SU-DHL-6 (cell line): Measurements from ENCODE around the gene SLC41A3.

Source experiments
- EZH2phosphoT487 ChIP-seq: fragments of 200-600 bp; sonication (generic), shearing (Covaris generic); conservative IDR thresholded peaks from 2 replicates; pipeline ENCODE4 v1.6.1; 2018; ENCODE audit warnings: mild to moderate bottlenecking, antibody characterized with exemption, low read length, moderate library complexity, mixed read lengths
- TF ChIP-seq, protein P1 (sequence below): fragments of 200-600 bp; sonication (generic); IDR thresholded peaks from one replicate; pipeline ENCODE4 v1.5.1; 2017; ENCODE audit warnings: antibody characterized with exemption, mild to moderate bottlenecking, low read length, moderate library complexity; ENCODE audit not compliant: insufficient read depth, poor library complexity, severe bottlenecking

DNA sequence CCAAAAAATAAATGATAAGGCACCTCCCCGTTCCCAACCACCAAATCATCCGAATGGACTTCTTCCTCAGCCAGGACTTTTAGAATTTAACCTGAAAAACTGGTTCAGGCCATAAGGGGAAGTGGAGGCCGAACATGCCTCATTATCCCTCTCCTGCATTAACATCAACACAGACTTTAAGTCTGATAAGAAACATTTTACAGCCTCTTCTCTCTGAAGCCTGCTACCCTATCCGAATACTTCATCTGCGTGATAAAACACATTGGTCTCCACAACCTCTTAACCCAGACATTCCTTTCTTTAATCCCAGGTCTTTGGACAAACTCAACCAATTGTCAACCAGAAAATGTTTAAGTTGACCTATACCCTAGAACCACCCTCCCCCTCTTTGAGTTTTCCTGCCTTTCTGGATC is 850 bp upstream of the SLC41A3 start:
- TF ChIP-seq, protein P1, sequence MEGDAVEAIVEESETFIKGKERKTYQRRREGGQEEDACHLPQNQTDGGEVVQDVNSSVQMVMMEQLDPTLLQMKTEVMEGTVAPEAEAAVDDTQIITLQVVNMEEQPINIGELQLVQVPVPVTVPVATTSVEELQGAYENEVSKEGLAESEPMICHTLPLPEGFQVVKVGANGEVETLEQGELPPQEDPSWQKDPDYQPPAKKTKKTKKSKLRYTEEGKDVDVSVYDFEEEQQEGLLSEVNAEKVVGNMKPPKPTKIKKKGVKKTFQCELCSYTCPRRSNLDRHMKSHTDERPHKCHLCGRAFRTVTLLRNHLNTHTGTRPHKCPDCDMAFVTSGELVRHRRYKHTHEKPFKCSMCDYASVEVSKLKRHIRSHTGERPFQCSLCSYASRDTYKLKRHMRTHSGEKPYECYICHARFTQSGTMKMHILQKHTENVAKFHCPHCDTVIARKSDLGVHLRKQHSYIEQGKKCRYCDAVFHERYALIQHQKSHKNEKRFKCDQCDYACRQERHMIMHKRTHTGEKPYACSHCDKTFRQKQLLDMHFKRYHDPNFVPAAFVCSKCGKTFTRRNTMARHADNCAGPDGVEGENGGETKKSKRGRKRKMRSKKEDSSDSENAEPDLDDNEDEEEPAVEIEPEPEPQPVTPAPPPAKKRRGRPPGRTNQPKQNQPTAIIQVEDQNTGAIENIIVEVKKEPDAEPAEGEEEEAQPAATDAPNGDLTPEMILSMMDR: no peak
- TF ChIP-seq EZH2phosphoT487: no peak
